GM19025 (cell line): Measurements from ENCODE around the gene TRIM7.

Experiments used
- ATAC-seq: cut with Tn5 transposase; IDR thresholded peaks from one replicate; pipeline ENCODE4 v1.9.1; 2021; ENCODE audit warnings: mild to moderate bottlenecking, low read depth, moderate library complexity; ENCODE audit not compliant: unreplicated experiment

The TRIM7 gene

GRCh38 chr5:181233088-181233800, 28.2 kb upstream of the TRIM7 start:
- ATAC-seq = no peak

GRCh38 chr5:181232593-181232992, 27.6 kb upstream of the TRIM7 start:
- ATAC-seq = no peak

- ATAC-seq = no peak
Observed at GRCh38 chr5:181231432-181231831, 26.4 kb upstream of the TRIM7 start.

- no peak for ATAC-seq
Observed at GRCh38 chr5:181230551-181230950, 25.6 kb upstream of the TRIM7 start.

GRCh38 chr5:181229996-181230395, 25.0 kb upstream of the TRIM7 start:
- no peak for ATAC-seq

GRCh38 chr5:181224390-181225229, 19.6 kb upstream of the TRIM7 start:
- no peak for ATAC-seq

GRCh38 chr5:181223729-181224389, 18.9 kb upstream of the TRIM7 start:
- no peak for ATAC-seq

- ATAC-seq = peak; percentile 67
Observed at GRCh38 chr5:181223058-181223728, 18.2 kb upstream of the TRIM7 start, which contains the start of gene TRIM41. TSS of gene TRIM41 (plus strand) at chr5:181223281. CDS start at chr5:181224000, 719 bp downstream.

- ATAC-seq = no peak
Observed at GRCh38 chr5:181222630-181223057, 17.6 kb upstream of the TRIM7 start.

- peak; percentile 24 for ATAC-seq
Observed at GRCh38 chr5:181221792-181222629, 17.0 kb upstream of the TRIM7 start.

GRCh38 chr5:181221105-181221791, 16.3 kb upstream of the TRIM7 start:
- no peak for ATAC-seq

- ATAC-seq = no peak
Observed at GRCh38 chr5:181220178-181220515, 15.2 kb upstream of the TRIM7 start.

GRCh38 chr5:181219262-181220177, 14.5 kb upstream of the TRIM7 start:
- no peak for ATAC-seq

- ATAC-seq = no peak
Observed at GRCh38 chr5:181218795-181219124, 13.8 kb upstream of the TRIM7 start.

- no peak for ATAC-seq
Observed at GRCh38 chr5:181217803-181218062, 12.7 kb upstream of the TRIM7 start.

GRCh38 chr5:181217111-181217802, 12.3 kb upstream of the TRIM7 start:
- ATAC-seq = no peak

GRCh38 chr5:181215997-181216989, 11.3 kb upstream of the TRIM7 start:
- ATAC-seq = no peak
